Mesenchymal stem cell (in vitro differentiated cells and primary cell): ENCODE measurements around the gene CERS6.
A peak's percentile ranks its signal among the peaks of the same experiment; 100 is the strongest.

ENCODE experiments used
- DNase-seq: peaks from one replicate; pipeline ENCODE4 v3.0.0-alpha.2; 2013
- H2AFZ ChIP-seq: one replicate; pipeline ENCODE4 v1.6.1; 2013; ENCODE audit warnings: low read depth, mild to moderate bottlenecking, control low read depth, inconsistent platforms, low read length, moderate library complexity
- H2AK5ac ChIP-seq: 2 replicates; pipeline ENCODE4 v1.6.1; 2013; ENCODE audit warnings: low read length, moderate library complexity, mild to moderate bottlenecking, inconsistent platforms; ENCODE audit not compliant: severe bottlenecking
- H2BK120ac ChIP-seq: one replicate; pipeline ENCODE4 v1.6.1; 2013; ENCODE audit warnings: low read depth, mild to moderate bottlenecking, inconsistent platforms, low read length, moderate library complexity
- H2BK12ac ChIP-seq, 2 experiments: one replicate each; pipeline ENCODE4 v1.6.1; 2013; ENCODE audit warnings: inconsistent platforms in 2 of 2, low read length in 2 of 2, mild to moderate bottlenecking in 2 of 2, moderate library complexity in 2 of 2, control low read depth in 1 of 2
- H2BK15ac ChIP-seq: one replicate; pipeline ENCODE4 v1.6.1; 2013; ENCODE audit warnings: mild to moderate bottlenecking, low read depth, inconsistent platforms; ENCODE audit not compliant: poor library complexity, severe bottlenecking
- H2BK5ac ChIP-seq: 2 replicates; pipeline ENCODE4 v1.6.1; 2013; ENCODE audit warnings: low read depth, mild to moderate bottlenecking, low read length, control low read depth, inconsistent platforms; ENCODE audit not compliant: poor library complexity, severe bottlenecking
- H3K14ac ChIP-seq, 2 experiments: one replicate each; pipeline ENCODE4 v1.6.1; 2013; ENCODE audit warnings: inconsistent platforms in 2 of 2, low read length in 2 of 2, control low read depth in 1 of 2, mild to moderate bottlenecking in 1 of 2, moderate library complexity in 1 of 2
- H3K18ac ChIP-seq, 2 experiments: one replicate each; pipeline ENCODE4 v1.6.1; 2013; ENCODE audit warnings: inconsistent platforms in 2 of 2, low read length in 2 of 2, control low read depth in 1 of 2, low read depth in 1 of 2, mild to moderate bottlenecking in 1 of 2
- H3K23ac ChIP-seq, 2 experiments: one replicate each; pipeline ENCODE4 v1.6.1; 2013; ENCODE audit warnings: inconsistent platforms in 2 of 2, low read length in 2 of 2, mild to moderate bottlenecking in 2 of 2, moderate library complexity in 2 of 2, control low read depth in 1 of 2
- H3K27ac ChIP-seq: 2 replicates; pipeline ENCODE4 v1.5.1; 2013; ENCODE audit warnings: mild to moderate bottlenecking, moderate library complexity, low read length, control low read depth, inconsistent platforms; ENCODE audit not compliant: poor library complexity, severe bottlenecking
- H3K27me3 ChIP-seq, 2 experiments: 2 replicates each; pipeline versions ENCODE4 v1.6.1 to v1.7.0; 2013; ENCODE audit warnings: low read length in 2 of 2, mild to moderate bottlenecking in 2 of 2, moderate library complexity in 2 of 2, control low read depth in 1 of 2, inconsistent platforms in 1 of 2; ENCODE audit not compliant: control insufficient read depth in 1 of 2, insufficient read depth in 1 of 2
- H3K36me3 ChIP-seq, 2 experiments: 2 replicates each; pipeline versions ENCODE4 v1.6.1 to v1.7.0; 2013; ENCODE audit warnings: low read length in 2 of 2, control low read depth in 1 of 2, inconsistent platforms in 1 of 2, low read depth in 1 of 2, mild to moderate bottlenecking in 1 of 2; ENCODE audit not compliant: insufficient read depth in 2 of 2, control insufficient read depth in 1 of 2
- H3K4ac ChIP-seq, 2 experiments: one replicate each; pipeline ENCODE4 v1.6.1; 2013; ENCODE audit warnings: inconsistent platforms in 2 of 2, low read length in 2 of 2, mild to moderate bottlenecking in 2 of 2, moderate library complexity in 2 of 2, control low read depth in 1 of 2, low read depth in 1 of 2
- H3K4me1 ChIP-seq: 2 replicates; pipeline ENCODE4 v1.6.1; 2013; ENCODE audit warnings: low read depth, low read length, control low read depth; ENCODE audit not compliant: control insufficient read depth, insufficient read depth
- H3K4me2 ChIP-seq: 2 replicates; pipeline ENCODE4 v1.6.1; 2013; ENCODE audit warnings: low read length, mild to moderate bottlenecking, inconsistent platforms; ENCODE audit not compliant: poor library complexity, severe bottlenecking
- H3K4me3 ChIP-seq, 2 experiments: 2 replicates each; pipeline versions ENCODE4 v1.5.1 to v1.7.0; 2013; ENCODE audit warnings: low read length in 2 of 2, mild to moderate bottlenecking in 2 of 2, control low read depth in 1 of 2, low read depth in 1 of 2; ENCODE audit not compliant: insufficient read depth in 1 of 2
- H3K79me1 ChIP-seq: replicated peaks from 2 replicates; pipeline ENCODE4 v1.6.1; 2013; ENCODE audit warnings: mild to moderate bottlenecking, control low read depth, low read length, inconsistent platforms; ENCODE audit not compliant: poor library complexity, severe bottlenecking
- H3K9ac ChIP-seq: 2 replicates; pipeline ENCODE4 v1.7.0; 2013; ENCODE audit warnings: mild to moderate bottlenecking, low read length, moderate library complexity
- H3K9me3 ChIP-seq: 2 replicates; pipeline ENCODE4 v1.7.0; 2013; ENCODE audit warnings: mild to moderate bottlenecking, low read length; ENCODE audit not compliant: control insufficient read depth
- H4K8ac ChIP-seq: one replicate; pipeline ENCODE4 v1.6.1; 2013; ENCODE audit warnings: inconsistent platforms, mild to moderate bottlenecking, low read length, moderate library complexity
- H4K91ac ChIP-seq: one replicate; pipeline ENCODE4 v1.6.1; 2013; ENCODE audit warnings: mild to moderate bottlenecking, low read length, inconsistent platforms
- WGBS: methylation state at CpG from one replicate; pipeline ENCODE4 v1.1.7; 2013; ENCODE audit warnings: mixed read lengths; 5-methylcytosine and 5-hydroxymethylcytosine counted together

The CERS6 gene

GRCh38 chr2:168632709-168633121 lies 176.6 kb downstream of the CERS6 start:
- H2BK12ac ChIP-seq = peak overlapping the region in 1 of 2 experiments; percentile 69
- H3K79me1 ChIP-seq = peaks cover 3% of the 10 kb centered on the region
- no peak overlapping the region for H3K14ac ChIP-seq
- WGBS = 0% methylated on average over 3 of the region's 7 CpGs
- H3K9me3 ChIP-seq = no peaks in the 10 kb centered on the region
- no peaks in the 10 kb centered on the region for H3K36me3 ChIP-seq
- H3K18ac ChIP-seq = peak overlapping the region; percentile 64 to 90
- H3K27ac ChIP-seq = peak overlapping the region; percentile 38
- H4K8ac ChIP-seq = peak overlapping the region; percentile 69
- no peak overlapping the region for H3K23ac ChIP-seq
- no peak overlapping the region for H3K9ac ChIP-seq
- H2AK5ac ChIP-seq = no peak overlapping the region
- H2BK15ac ChIP-seq = no peak overlapping the region
- peaks cover 2% of the 10 kb centered on the region for H3K4me1 ChIP-seq
- H3K4ac ChIP-seq = peak overlapping the region in 1 of 2 experiments; percentile 67
- no peak overlapping the region for H3K4me3 ChIP-seq
- H4K91ac ChIP-seq = no peak overlapping the region
- H3K4me2 ChIP-seq = peak overlapping the region; percentile 6
- no peaks in the 10 kb centered on the region for H3K27me3 ChIP-seq
- H2BK120ac ChIP-seq = peak overlapping the region; percentile 86
- no peak overlapping the region for H2BK5ac ChIP-seq
- DNase-seq = peak; percentile 89
- H2AFZ ChIP-seq = no peak overlapping the region

- no CpG with 5 or more reads among the region's 1 CpG for WGBS
Measured at GRCh38 chr2:168633200-168633599, 177.1 kb downstream of the CERS6 start.

GRCh38 chr2:168633895-168634294 lies 177.8 kb downstream of the CERS6 start:
- H2BK15ac ChIP-seq = no peak overlapping the region
- peaks cover 2% of the 10 kb centered on the region for H3K4me1 ChIP-seq
- peaks cover 3% of the 10 kb centered on the region for H3K79me1 ChIP-seq
- H3K27ac ChIP-seq = no peak overlapping the region
- no peak overlapping the region for H2AK5ac ChIP-seq
- H3K27me3 ChIP-seq = no peaks in the 10 kb centered on the region
- H3K23ac ChIP-seq = no peak overlapping the region
- no peak overlapping the region for H2BK120ac ChIP-seq
- no peaks in the 10 kb centered on the region for H3K9me3 ChIP-seq
- no peak overlapping the region for H2BK12ac ChIP-seq
- H3K4me3 ChIP-seq = no peak overlapping the region
- no peak overlapping the region for H2AFZ ChIP-seq
- no peaks in the 10 kb centered on the region for H3K36me3 ChIP-seq
- DNase-seq = no peak
- no peak overlapping the region for H3K14ac ChIP-seq
- no peak overlapping the region for H3K18ac ChIP-seq
- peak overlapping the region in 1 of 2 experiments; percentile 51 for H3K4ac ChIP-seq
- WGBS = no CpG with 5 or more reads among the region's 1 CpG
- no peak overlapping the region for H3K4me2 ChIP-seq
- H2BK5ac ChIP-seq = no peak overlapping the region
- no peak overlapping the region for H4K91ac ChIP-seq
- no peak overlapping the region for H4K8ac ChIP-seq
- H3K9ac ChIP-seq = no peak overlapping the region

More at GRCh38 chr2:168633200-168633599, 177.1 kb downstream of the CERS6 start:
- no peak overlapping the region for H3K14ac ChIP-seq
- no peak overlapping the region for H2BK120ac ChIP-seq
- H4K91ac ChIP-seq = no peak overlapping the region
- H3K4me3 ChIP-seq = no peak overlapping the region
- peak; percentile 59 for DNase-seq
- no peak overlapping the region for H2AFZ ChIP-seq
- no peak overlapping the region for H3K9ac ChIP-seq
- H2AK5ac ChIP-seq = no peak overlapping the region
- H3K79me1 ChIP-seq = peaks cover 3% of the 10 kb centered on the region
- no peak overlapping the region for H4K8ac ChIP-seq
- no peak overlapping the region for H3K27ac ChIP-seq
- peak overlapping the region in 1 of 2 experiments; percentile 82 for H3K18ac ChIP-seq
- H3K23ac ChIP-seq = no peak overlapping the region
- H3K4me1 ChIP-seq = peaks cover 2% of the 10 kb centered on the region
- H3K9me3 ChIP-seq = no peaks in the 10 kb centered on the region
- peak overlapping the region in 1 of 2 experiments; percentile 92 for H2BK12ac ChIP-seq
- no peaks in the 10 kb centered on the region for H3K36me3 ChIP-seq
- no peak overlapping the region for H2BK5ac ChIP-seq
- no peak overlapping the region for H2BK15ac ChIP-seq
- no peak overlapping the region for H3K4ac ChIP-seq
- H3K27me3 ChIP-seq = no peaks in the 10 kb centered on the region
- H3K4me2 ChIP-seq = no peak overlapping the region

GRCh38 chr2:168635065-168635577 lies 179.0 kb downstream of the CERS6 start:
- no peaks in the 10 kb centered on the region for H3K27me3 ChIP-seq
- no peak overlapping the region for H2AFZ ChIP-seq
- H3K18ac ChIP-seq = peak overlapping the region; percentile 53 to 68
- peaks cover 3% of the 10 kb centered on the region for H3K79me1 ChIP-seq
- no peak overlapping the region for H3K23ac ChIP-seq
- H2BK15ac ChIP-seq = peak overlapping the region; percentile 83
- H3K9me3 ChIP-seq = no peaks in the 10 kb centered on the region
- H2BK12ac ChIP-seq = peak overlapping the region; percentile 11 to 34
- H3K4me1 ChIP-seq = peaks cover 4% of the 10 kb centered on the region
- H2BK5ac ChIP-seq = no peak overlapping the region
- H3K4me2 ChIP-seq = no peak overlapping the region
- no peak overlapping the region for H2AK5ac ChIP-seq
- H2BK120ac ChIP-seq = peak overlapping the region; percentile 27
- no peak overlapping the region for H3K27ac ChIP-seq
- no peak overlapping the region for H4K8ac ChIP-seq
- WGBS = 19% methylated on average over 2 of the region's 3 CpGs
- H3K4me3 ChIP-seq = no peak overlapping the region
- peak; percentile 81 for DNase-seq
- peak overlapping the region; percentile 36 for H4K91ac ChIP-seq
- H3K9ac ChIP-seq = no peak overlapping the region
- no peak overlapping the region for H3K14ac ChIP-seq
- peak overlapping the region in 1 of 2 experiments; percentile 75 for H3K4ac ChIP-seq
- no peaks in the 10 kb centered on the region for H3K36me3 ChIP-seq
